Erythroblast (primary cell): ENCODE measurements around the gene UBE2D1.

Source experiments
- GATA1 ChIP-seq: IDR thresholded peaks from 2 replicates; pipeline ENCODE4 v1.6.1; 2011; ENCODE audit warnings: low read depth, mild to moderate bottlenecking, control low read depth, low read length, moderate library complexity
- POLR2A ChIP-seq: IDR thresholded peaks from 2 replicates; pipeline ENCODE4 v1.6.1; 2011; ENCODE audit warnings: mild to moderate bottlenecking, low read length

- TF ChIP-seq POLR2A (no peak), GATA1 (no peak)
These were observed 30.6 kb upstream of the UBE2D1 start for GRCh38 chr10:58304099-58304633.
